Measurements from ENCODE around the gene WHRN.

DNA sequence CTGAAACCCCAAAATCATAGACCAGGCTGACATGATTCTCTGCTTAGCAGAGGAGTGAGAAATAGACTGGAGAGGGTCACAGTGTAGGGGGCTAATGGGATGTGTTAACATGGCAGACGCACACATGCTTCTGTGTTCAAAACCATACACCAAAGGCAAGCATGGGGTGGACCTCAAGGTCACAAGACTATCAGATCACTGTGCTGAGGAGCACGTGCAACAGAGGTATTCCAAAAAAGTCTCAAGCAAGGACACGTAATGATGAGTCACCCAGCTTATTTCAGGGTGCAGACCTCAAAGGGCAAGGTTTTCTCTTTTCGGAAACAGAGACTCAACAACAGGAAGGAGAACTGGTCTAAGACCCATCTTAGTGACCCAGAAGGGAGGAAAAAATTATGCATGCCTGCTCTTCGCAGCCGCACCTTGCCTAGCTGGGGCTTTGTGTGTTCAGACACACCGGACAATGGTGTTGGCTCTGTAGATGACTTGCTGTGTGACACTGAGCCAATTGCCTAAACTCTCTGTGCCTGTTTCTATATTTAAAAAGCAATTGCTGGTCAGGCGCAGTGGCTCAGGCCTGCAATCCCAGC lies 20.3 kb downstream of the WHRN start:
- TF ChIP-seq, protein P1, sequence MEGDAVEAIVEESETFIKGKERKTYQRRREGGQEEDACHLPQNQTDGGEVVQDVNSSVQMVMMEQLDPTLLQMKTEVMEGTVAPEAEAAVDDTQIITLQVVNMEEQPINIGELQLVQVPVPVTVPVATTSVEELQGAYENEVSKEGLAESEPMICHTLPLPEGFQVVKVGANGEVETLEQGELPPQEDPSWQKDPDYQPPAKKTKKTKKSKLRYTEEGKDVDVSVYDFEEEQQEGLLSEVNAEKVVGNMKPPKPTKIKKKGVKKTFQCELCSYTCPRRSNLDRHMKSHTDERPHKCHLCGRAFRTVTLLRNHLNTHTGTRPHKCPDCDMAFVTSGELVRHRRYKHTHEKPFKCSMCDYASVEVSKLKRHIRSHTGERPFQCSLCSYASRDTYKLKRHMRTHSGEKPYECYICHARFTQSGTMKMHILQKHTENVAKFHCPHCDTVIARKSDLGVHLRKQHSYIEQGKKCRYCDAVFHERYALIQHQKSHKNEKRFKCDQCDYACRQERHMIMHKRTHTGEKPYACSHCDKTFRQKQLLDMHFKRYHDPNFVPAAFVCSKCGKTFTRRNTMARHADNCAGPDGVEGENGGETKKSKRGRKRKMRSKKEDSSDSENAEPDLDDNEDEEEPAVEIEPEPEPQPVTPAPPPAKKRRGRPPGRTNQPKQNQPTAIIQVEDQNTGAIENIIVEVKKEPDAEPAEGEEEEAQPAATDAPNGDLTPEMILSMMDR (IDR thresholded peaks at IDR 0.05): no peak
- no peak for TF ChIP-seq EZH2 (IDR thresholded peaks at IDR 0.05; ENCODE audit: borderline replicate concordance, insufficient read depth, low read depth, low read length, poor library complexity, severe bottlenecking)
